ENCODE results near the gene ARHGAP29. TPM values are rescaled to one million over a fixed set of nuclear protein-coding genes. Genes with fewer than 3 reads are reported as not detected.

ARHGAP29 gene
- total RNA-seq (2012; rRNA removed) = 30.3 and 45.3 TPM in 2 replicates
- 15.9 and 19.1 TPM in 2 replicates for polyA plus RNA-seq (2012; rRNA removed)
- 3.7 and 4.2 TPM in 2 replicates for polyA plus RNA-seq (2012; cell fraction: cytosol; rRNA removed)
- 8.5 and 39.9 TPM in 2 replicates for polyA plus RNA-seq (2012; cell fraction: nucleus; rRNA removed; ENCODE audit: low replicate concordance)
- Bru-seq, nascent RNA = percentile 80 among the genes with signal in this experiment
- percentile 67 among the genes with signal in this experiment for BruChase-seq, experiment 1, labeled RNA remaining after a 6-hour chase
- BruChase-seq, experiment 2, labeled RNA remaining after a 2-hour chase = percentile 81 among the genes with signal in this experiment
- long read RNA-seq, full-length matches to known transcripts = 8 of 36 reads
- long read RNA-seq, partial matches to known transcripts = 17 of 36 reads
- long read RNA-seq, other reads (novel, unspliced or antisense) = 11 of 36 reads

GRCh38 chr1:94237291-94238226 lies at the start of gene ARHGAP29:
ARHGAP29 (minus strand) TSS chr1:94237584; CDS start chr1:94231611, 5,973 bp downstream.
- intact Hi-C loops (cut with micrococcal nuclease) = loop anchor here (2.0 to 10.0 kb wide), 4 partner anchors 97 to 333 kb away; partner anchors contain the start of gene GCLM
- CTCF ChIA-PET = interaction anchor here (0.7 to 1.6 kb wide), 5 partner anchors 10 to 153 kb away, joined by 3 to 5 read pairs (median 3); no protein-coding TSS in a partner anchor
- Histone ChIP-seq H4K5ac (ENCODE audit: low read depth, low read length) (no peak within 1 kb of the TSS), H4K20me1 (ENCODE audit: insufficient read depth, low read length) (no peaks in the 10 kb centered on the region), H2BK120ac (ENCODE audit: low read depth, low read length) (peak within 1 kb of the TSS; percentile 16; the same call in 1 of the 2 replicates), H3K23ac (ENCODE audit: low read depth, low read length) (peak within 1 kb of the TSS; percentile 90), H3K79me1 (ENCODE audit: low read depth in 1 of 2, low read length in 2 of 2) (peaks cover 12 to 38% of the 10 kb centered on the region in 2 experiments; a peak in 3 of 4 replicates), H3K9me3 (ENCODE audit: control insufficient read depth, insufficient read depth, low read length) (no peaks in the 10 kb centered on the region), H2BK15ac (ENCODE audit: low read depth, low read length) (0 out of 3 replicates have a peak within 1 kb of the TSS, but pooled peaks have one; percentile 28), H2BK20ac (ENCODE audit: low read depth, low read length) (no peak within 1 kb of the TSS; the same call in 1 of the 2 replicates), H4K8ac (ENCODE audit: low read depth in 2 of 2, low read length in 2 of 2) (peak within 1 kb of the TSS in 1 of 2 experiments; percentile 50; a peak in 1 of 4 replicates), H3K9me1 (ENCODE audit: insufficient read depth, low read length) (no peaks in the 10 kb centered on the region), H3K4ac (ENCODE audit: low read depth, low read length) (peak within 1 kb of the TSS; percentile 65; the same call in 1 of the 2 replicates), H3K4me2 (ENCODE audit: low read depth, low read length) (peak within 1 kb of the TSS; percentile 96), H2BK5ac (ENCODE audit: low read depth, low read length, poor library complexity, severe bottlenecking) (peak within 1 kb of the TSS; percentile 44), H2AK9ac (replicated peaks; ENCODE audit: low read depth, low read length, poor library complexity) (peak within 1 kb of the TSS; percentile 85), H3K4me1 (ENCODE audit: control insufficient read depth, insufficient read depth, low read length) (peaks cover 1% of the 10 kb centered on the region; the same call in 1 of the 2 replicates), H3K14ac (replicated peaks; ENCODE audit: low read depth, low read length) (peak within 1 kb of the TSS; percentile 80), H2AFZ (replicated peaks; ENCODE audit: low read length, poor library complexity) (peak within 1 kb of the TSS; percentile 89), H2AK5ac (ENCODE audit: low read depth, low read length) (no peak within 1 kb of the TSS), H3K4me3 (ENCODE audit: insufficient read depth, low read depth, low read length) (peak within 1 kb of the TSS; percentile 60), H4K91ac (ENCODE audit: insufficient read depth, low read depth, low read length) (peak within 1 kb of the TSS; percentile 34; the same call in 1 of the 2 replicates), H3K27me3 (ENCODE audit: control insufficient read depth, insufficient read depth, low read length) (no peaks in the 10 kb centered on the region; the same call in 1 of the 2 replicates), H3K18ac (ENCODE audit: low read depth, low read length) (peak within 1 kb of the TSS; percentile 43; the same call in 1 of the 2 replicates), H3K27ac (ENCODE audit: insufficient read depth, low read length) (peak within 1 kb of the TSS; percentile 27), H3K36me3 (ENCODE audit: control insufficient read depth, insufficient read depth, low read length) (no peaks in the 10 kb centered on the region), H3K56ac (ENCODE audit: extremely low read depth, insufficient read depth, low read length) (peak within 1 kb of the TSS; percentile 25; the same call in 1 of the 2 replicates), H3K9ac (ENCODE audit: low read depth, low read length) (peak within 1 kb of the TSS; percentile 74)
- TF ChIP-seq USF2 (IDR thresholded peaks at IDR 0.05; ENCODE audit: low read depth, low read length) (no peak), MAZ (IDR thresholded peaks at IDR 0.05; ENCODE audit: borderline replicate concordance, low read depth, low read length) (peak; percentile 18; the same call in 1 of the 2 replicates), MXI1 (IDR thresholded peaks at IDR 0.05; ENCODE audit: borderline replicate concordance, low read depth, low read length) (0 out of 2 replicates have a peak, but pooled peaks have one; percentile 49), BHLHE40 (IDR thresholded peaks at IDR 0.05; ENCODE audit: low read depth, low read length) (peak; percentile 54; the same call in 1 of the 2 replicates), MAFK (IDR thresholded peaks at IDR 0.05; ENCODE audit: low read depth, low read length) (no peak)
- ATAC-seq (ENCODE audit: low read depth) = peak; percentile 96
- 0% methylated on average over 27 of the region's 88 CpGs; no CpG with 5 or more reads in 1 of the 2 experiments for WGBS, 2 experiments (ENCODE audit: extremely low coverage in 2 of 2, insufficient read length in 1 of 2)
- dilution Hi-C loops (cut with HindIII; ENCODE audit: low sequenced_read_pairs, unreplicated experiment) = no loop called here
- BruUV-seq (replicated peaks) = no TSS peak
- in situ Hi-C loops (cut with MboI; ENCODE audit: low sequenced_read_pairs) = no loop called here
- POLR2A ChIA-PET (ENCODE audit: unreplicated experiment) = interaction anchor here (0.5 kb wide), 1 partner anchor 98 kb away, joined by 3 read pairs; no protein-coding TSS in a partner anchor
- DNase-seq = peak; percentile 50

Measured in IMR-90 (cell line).